OCI-LY3 (cell line): ENCODE data around the gene ZFYVE28.
A peak's percentile ranks its signal among the peaks of the same experiment; 100 is the strongest.

Experiments
- H2AFZ ChIP-seq: fragments of 200-600, 300-600 bp; shearing (Covaris generic); 2 replicates; pipeline ENCODE4 v1.6.0; 2014; ENCODE audit warnings: antibody characterized with exemption, low read depth, low read length
- H3K27ac ChIP-seq: fragments of 200-600, 300-600 bp; sonication (generic); 2 replicates; pipeline ENCODE4 v1.5.1; 2014; ENCODE audit warnings: mild to moderate bottlenecking, low read length, moderate library complexity, mixed read lengths
- H3K27me3 ChIP-seq: fragments of 200-600, 300-600 bp; sonication (generic); 2 replicates; pipeline ENCODE4 v1.6.1; 2014; ENCODE audit warnings: low read depth, low read length, mixed read lengths
- H3K36me3 ChIP-seq: fragments of 200-600, 300-600 bp; sonication (generic); replicated peaks from 2 replicates; pipeline ENCODE3; 2014; ENCODE audit warnings: low read depth, low read length, mixed read lengths
- H3K4me1 ChIP-seq: fragments of 300-600, 200-600 bp; sonication (generic); 2 replicates; pipeline ENCODE4 v1.6.1; 2014; ENCODE audit warnings: low read length, mixed read lengths
- H3K4me2 ChIP-seq: fragments of 200-600, 300-600 bp; sonication (generic); 2 replicates; pipeline ENCODE4 v1.6.1; 2014; ENCODE audit warnings: low read length, mixed read lengths
- H3K4me3 ChIP-seq: fragments of 300-600, 200-600 bp; sonication (generic); 2 replicates; pipeline ENCODE4 v1.5.1; 2014; ENCODE audit warnings: antibody characterized with exemption, mild to moderate bottlenecking, low read length, moderate library complexity
- H3K79me2 ChIP-seq: fragments of 300-600, 200-600 bp; shearing (Covaris generic); 2 replicates; pipeline ENCODE4 v1.6.1; 2014; ENCODE audit warnings: mild to moderate bottlenecking, low read length, mixed read lengths
- H3K9ac ChIP-seq: fragments of 300-600, 200-600 bp; shearing (Covaris generic); 2 replicates; pipeline ENCODE4 v1.6.0; 2014; ENCODE audit warnings: mild to moderate bottlenecking, low read length, moderate library complexity
- H3K9me3 ChIP-seq: fragments of 200-600, 300-600 bp; shearing (Covaris generic); 2 replicates; pipeline ENCODE4 v1.6.1; 2014; ENCODE audit warnings: low read length, mixed read lengths; ENCODE audit not compliant: insufficient read depth
- H4K20me1 ChIP-seq: fragments of 200-600, 300-600 bp; sonication (generic); 2 replicates; pipeline ENCODE4 v1.6.1; 2016; ENCODE audit warnings: low read length, mixed read lengths; ENCODE audit not compliant: insufficient read depth
- EZH2phosphoT487 ChIP-seq: fragments of 200-600 bp; shearing (Covaris generic); IDR thresholded peaks from 2 replicates; pipeline ENCODE4 v1.6.1; 2018; ENCODE audit warnings: antibody characterized with exemption, mixed run types, low read depth
- TF ChIP-seq, protein P1 (sequence below): fragments of 200-600, 300-600 bp; sonication (generic); IDR thresholded peaks from 2 replicates; pipeline ENCODE4 v1.5.1; 2014; ENCODE audit warnings: antibody characterized with exemption, low read length, low read depth

Gene ZFYVE28

DNA sequence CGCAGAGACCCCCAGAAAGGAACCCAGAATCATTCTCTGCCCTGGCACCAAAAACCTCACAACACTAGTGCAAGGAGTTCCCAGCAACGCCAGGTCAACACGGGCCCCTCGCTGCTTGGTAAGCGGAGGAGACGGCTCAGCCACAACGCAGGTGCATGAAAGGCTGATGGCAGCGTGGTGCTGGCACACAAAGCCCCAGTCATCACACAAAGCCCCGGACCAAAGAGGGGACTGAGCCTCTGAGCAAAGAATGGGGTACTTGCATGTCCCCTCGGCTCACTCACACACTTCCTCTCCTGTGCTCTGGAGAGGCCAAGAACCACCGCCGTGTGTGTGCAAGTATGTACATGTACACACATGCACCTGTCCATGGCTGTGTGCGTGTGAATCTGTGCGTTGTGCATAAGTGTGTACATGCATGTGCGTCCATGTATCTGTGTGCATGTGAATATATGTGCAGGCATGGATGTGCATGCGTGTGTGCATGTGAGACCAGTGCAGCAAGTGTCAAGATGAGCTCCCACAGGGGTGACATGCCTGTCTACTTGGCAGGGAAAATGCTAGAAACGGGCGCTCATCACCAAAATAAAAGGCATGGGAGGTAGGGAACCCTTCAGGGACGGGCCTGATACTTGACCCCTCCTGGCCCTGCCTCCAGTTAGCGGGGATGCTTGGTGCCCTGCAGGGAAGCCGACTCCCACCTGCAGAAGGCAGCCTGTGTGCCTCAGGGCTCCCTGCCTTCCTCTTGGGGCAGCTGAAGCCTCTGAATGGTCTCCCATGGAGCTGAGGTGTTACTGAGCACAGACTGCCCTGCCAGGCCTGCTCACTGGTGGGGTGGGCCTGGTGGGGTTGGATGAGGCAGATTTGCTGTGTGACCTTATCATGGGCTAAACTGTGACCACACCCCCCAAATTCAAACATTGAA, 60.4 kb downstream of the ZFYVE28 start:
- Histone ChIP-seq H3K4me2 (no peak overlapping the region), H3K4me1 (peaks cover 4% of the 10 kb centered on the region; the same call in 1 of the 2 replicates), H3K4me3 (no peak overlapping the region), H3K27ac (no peak overlapping the region), H3K9me3 (no peaks in the 10 kb centered on the region), H2AFZ (no peak overlapping the region), H3K9ac (no peak overlapping the region), H4K20me1 (no peaks in the 10 kb centered on the region), H3K36me3 (no peaks in the 10 kb centered on the region), H3K27me3 (no peaks in the 10 kb centered on the region), H3K79me2 (no peaks in the 10 kb centered on the region)
- TF ChIP-seq, protein P1, sequence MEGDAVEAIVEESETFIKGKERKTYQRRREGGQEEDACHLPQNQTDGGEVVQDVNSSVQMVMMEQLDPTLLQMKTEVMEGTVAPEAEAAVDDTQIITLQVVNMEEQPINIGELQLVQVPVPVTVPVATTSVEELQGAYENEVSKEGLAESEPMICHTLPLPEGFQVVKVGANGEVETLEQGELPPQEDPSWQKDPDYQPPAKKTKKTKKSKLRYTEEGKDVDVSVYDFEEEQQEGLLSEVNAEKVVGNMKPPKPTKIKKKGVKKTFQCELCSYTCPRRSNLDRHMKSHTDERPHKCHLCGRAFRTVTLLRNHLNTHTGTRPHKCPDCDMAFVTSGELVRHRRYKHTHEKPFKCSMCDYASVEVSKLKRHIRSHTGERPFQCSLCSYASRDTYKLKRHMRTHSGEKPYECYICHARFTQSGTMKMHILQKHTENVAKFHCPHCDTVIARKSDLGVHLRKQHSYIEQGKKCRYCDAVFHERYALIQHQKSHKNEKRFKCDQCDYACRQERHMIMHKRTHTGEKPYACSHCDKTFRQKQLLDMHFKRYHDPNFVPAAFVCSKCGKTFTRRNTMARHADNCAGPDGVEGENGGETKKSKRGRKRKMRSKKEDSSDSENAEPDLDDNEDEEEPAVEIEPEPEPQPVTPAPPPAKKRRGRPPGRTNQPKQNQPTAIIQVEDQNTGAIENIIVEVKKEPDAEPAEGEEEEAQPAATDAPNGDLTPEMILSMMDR, result no peak
- no peak for TF ChIP-seq EZH2phosphoT487

GRCh38 chr4:2356123-2357069, 62.0 kb downstream of the ZFYVE28 start:
- H3K9ac ChIP-seq, result no peak overlapping the region
- H3K27ac ChIP-seq, result no peak overlapping the region
- H3K36me3 ChIP-seq, result no peaks in the 10 kb centered on the region
- H3K4me2 ChIP-seq, result no peak overlapping the region
- H2AFZ ChIP-seq, result no peak overlapping the region
- no peaks in the 10 kb centered on the region for H3K79me2 ChIP-seq
- TF ChIP-seq, protein P1, result no peak
- no peak for TF ChIP-seq EZH2phosphoT487
- H4K20me1 ChIP-seq, result no peaks in the 10 kb centered on the region
- H3K4me3 ChIP-seq, result no peak overlapping the region
- peaks cover 4% of the 10 kb centered on the region; the same call in 1 of the 2 replicates for H3K4me1 ChIP-seq
- H3K27me3 ChIP-seq, result no peaks in the 10 kb centered on the region
- H3K9me3 ChIP-seq, result no peaks in the 10 kb centered on the region

GRCh38 chr4:2354760-2355159, 63.7 kb downstream of the ZFYVE28 start:
- Histone ChIP-seq H3K4me2 (peak overlapping the region; percentile 28), H3K9me3 (no peaks in the 10 kb centered on the region), H3K36me3 (no peaks in the 10 kb centered on the region), H3K9ac (no peak overlapping the region), H3K27me3 (no peaks in the 10 kb centered on the region), H3K4me3 (no peak overlapping the region), H3K4me1 (peaks cover 4% of the 10 kb centered on the region; the same call in 1 of the 2 replicates), H3K27ac (no peak overlapping the region), H2AFZ (no peak overlapping the region), H3K79me2 (no peaks in the 10 kb centered on the region), H4K20me1 (no peaks in the 10 kb centered on the region)
- no peak for TF ChIP-seq EZH2phosphoT487
- TF ChIP-seq, protein P1, result no peak

DNA sequence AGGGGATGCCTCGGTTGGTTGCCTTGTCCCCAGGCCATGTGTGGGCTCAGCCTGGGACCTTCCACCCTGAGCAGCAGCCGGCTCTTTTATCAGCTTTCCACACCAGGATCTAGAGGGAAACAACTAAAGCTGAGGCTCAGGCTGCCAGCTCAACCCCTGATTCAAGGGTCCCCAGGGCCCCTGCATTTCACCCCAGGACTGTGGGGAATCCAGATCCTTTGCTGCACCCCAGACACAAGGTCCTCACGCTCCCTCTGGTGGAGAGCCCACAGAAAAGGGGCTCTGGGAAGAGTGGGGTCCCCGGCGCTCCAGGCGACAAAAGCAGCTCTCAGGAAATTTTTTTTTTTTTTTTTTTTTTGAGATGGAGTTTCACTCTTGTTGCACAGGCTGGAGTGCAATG, 64.3 kb downstream of the ZFYVE28 start:
- no peaks in the 10 kb centered on the region for H3K27me3 ChIP-seq
- no peaks in the 10 kb centered on the region for H3K79me2 ChIP-seq
- no peak overlapping the region for H2AFZ ChIP-seq
- H3K36me3 ChIP-seq, result no peaks in the 10 kb centered on the region
- no peaks in the 10 kb centered on the region for H3K9me3 ChIP-seq
- H4K20me1 ChIP-seq, result no peaks in the 10 kb centered on the region
- H3K4me2 ChIP-seq, result peak overlapping the region; percentile 28
- peaks cover 4% of the 10 kb centered on the region; the same call in 1 of the 2 replicates for H3K4me1 ChIP-seq
- no peak overlapping the region for H3K4me3 ChIP-seq
- H3K27ac ChIP-seq, result no peak overlapping the region
- TF ChIP-seq EZH2phosphoT487, result no peak
- TF ChIP-seq, protein P1, result peak; percentile 47
- H3K9ac ChIP-seq, result no peak overlapping the region
